Measurements from ENCODE around the gene CCL4.
"Not testable (repeated sequence)": the region's sequence is repeated elsewhere in the genome, so short reads cannot be mapped to it uniquely, and the experiment has no call there.

DNA sequence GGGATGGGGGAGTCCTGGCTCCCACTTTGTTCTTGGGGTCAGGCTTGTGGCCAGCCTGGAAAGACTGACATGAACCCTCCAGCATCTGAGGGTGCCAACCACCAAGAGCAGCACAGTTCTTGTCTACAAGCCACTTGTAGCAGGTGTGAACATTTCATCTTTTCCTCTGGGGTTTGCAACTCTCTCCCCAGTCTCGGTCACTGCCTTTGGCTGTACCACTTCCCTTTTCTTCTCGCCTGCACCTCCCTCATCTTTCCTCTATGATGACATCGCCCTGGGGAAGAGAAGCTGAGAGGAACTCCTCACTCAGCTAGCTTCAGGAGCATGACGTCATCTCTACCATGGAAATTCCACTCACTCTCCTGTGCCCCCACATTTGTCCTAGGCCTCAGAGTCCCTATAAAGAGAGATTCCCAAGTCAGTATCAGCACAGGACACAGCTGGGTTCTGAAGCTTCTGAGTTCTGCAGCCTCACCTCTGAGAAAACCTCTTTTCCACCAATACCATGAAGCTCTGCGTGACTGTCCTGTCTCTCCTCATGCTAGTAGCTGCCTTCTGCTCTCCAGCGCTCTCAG, at the start of gene CCL4:
- not testable (repeated sequence) for TF ChIP-seq TAF1, POLR2A, POLR2AphosphoS5 (IDR thresholded peaks at IDR 0.05; ENCODE audit: low read depth, low read length)
- peak; percentile 88 for TF ChIP-seq SPI1 (IDR thresholded peaks at IDR 0.05; ENCODE audit: low read depth, low read length)
